NCI-H526 (cell line): ENCODE measurements around the gene USHBP1.

Experiments
- DNase-seq, 2 experiments: peaks; one replicate each; lab custom pipeline; 2025; lab: John Stamatoyannopoulos, UW

USHBP1 gene, protein sequence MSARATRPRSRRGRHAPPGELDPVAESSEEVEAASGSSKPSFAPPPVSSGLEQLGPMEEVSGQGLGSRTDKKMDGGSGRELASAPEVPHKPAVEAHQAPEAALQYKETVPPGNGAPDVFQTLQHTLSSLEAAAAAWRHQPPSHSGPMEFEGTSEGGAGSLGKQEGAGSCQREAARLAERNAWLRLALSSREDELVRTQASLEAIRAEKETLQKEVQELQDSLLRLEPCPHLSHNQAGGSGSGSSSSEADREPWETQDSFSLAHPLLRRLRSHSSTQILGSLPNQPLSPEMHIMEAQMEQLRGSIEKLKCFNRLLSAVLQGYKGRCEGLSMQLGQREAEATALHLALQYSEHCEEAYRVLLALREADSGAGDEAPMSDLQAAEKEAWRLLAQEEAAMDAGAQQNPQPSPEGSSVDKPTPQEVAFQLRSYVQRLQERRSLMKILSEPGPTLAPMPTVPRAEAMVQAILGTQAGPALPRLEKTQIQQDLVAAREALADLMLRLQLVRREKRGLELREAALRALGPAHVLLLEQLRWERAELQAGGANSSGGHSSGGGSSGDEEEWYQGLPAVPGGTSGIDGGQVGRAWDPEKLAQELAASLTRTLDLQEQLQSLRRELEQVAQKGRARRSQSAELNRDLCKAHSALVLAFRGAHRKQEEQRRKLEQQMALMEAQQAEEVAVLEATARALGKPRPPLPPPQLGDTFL

DNA sequence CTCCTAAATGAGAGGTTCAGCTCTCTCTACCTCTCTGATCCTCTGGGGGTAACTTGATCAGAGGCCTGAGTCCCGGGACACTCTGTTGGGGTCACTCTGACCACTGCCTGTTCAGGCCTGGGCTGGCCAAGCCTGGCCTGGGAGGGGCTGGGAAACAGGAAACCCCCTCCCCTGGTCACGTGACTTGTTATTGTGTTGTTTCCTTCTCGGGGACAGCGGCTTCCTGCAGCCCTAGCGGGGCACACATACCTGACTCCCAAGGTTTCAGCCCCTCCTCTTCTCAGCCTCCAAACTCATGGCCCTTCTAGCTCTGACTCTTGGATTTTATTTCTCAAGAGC lies at the start of gene USHBP1:
USHBP1 (minus strand) TSS at position 105 of the 339 bp plus-strand sequence. CDS start 446 bp downstream, outside the sequence.
- no peak for DNase-seq

DNA sequence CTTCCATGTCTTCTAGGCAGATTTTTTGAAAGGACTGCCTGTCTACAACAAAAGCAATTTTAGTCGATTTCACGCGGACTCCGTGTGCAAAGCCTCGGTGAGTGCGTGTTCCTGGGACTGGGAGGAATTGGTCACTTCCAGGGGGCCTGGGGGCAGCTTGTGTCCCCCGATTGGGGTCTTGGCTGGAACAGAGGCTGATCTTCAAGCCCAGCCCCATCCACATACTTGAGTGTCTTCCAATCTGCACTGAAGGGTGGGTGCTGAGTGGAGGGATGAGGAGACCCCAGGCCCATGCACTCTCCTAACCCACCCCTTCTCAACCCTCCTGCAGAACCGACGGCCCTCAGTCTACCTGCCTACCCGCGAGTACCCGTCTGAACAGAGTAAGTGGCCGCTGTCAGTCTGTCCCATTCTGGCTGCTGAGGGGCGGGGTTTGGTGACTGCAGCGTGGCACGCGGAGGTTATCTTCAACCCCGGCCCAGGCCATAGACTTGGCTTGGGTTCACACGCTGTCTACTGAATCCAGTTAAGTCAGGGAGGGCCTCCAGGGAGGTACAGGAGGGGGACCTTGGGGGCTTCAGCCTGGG lies 49.6 kb upstream of the USHBP1 start:
- DNase-seq, result no peak

- DNase-seq, result no peak
These were observed 47.9 kb upstream of the USHBP1 start for GRCh38 chr19:17312189-17313113.

DNA sequence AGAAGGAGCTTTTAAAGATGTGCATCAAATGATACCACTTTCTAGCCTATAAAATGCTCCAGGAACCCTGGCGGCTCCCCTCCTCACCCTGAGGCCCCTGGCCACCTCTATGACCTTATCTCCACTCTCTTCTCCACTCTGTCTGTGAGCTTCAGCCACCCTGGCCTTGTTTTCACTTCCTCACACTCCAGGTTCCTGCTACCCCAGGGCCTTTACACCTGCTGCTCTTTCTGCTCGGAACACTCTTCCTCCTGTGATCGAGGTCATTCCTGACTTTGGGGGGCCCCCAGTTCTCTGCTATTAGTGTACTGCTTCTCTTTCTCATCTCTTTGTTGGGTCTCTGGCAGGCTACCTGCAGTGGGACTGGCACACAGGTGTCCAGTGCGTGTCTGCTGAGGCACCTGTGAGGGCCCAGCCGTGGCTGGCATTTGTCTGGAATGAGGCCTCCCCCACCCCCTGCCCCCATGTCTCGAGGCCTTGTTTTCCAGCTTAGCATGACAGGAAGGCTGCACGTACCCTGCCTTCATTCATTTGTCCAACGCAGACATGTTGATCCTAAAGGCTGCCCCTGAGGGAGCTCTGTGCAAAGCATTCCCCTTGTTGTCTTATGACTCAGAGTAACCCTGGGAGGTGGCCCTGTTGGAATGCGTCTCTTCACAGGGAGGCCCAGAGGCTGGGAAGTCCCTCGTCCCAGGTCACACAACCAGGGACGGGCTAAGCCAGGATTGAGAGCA lies 47.1 kb upstream of the USHBP1 start:
- DNase-seq, result no peak

GRCh38 chr19:17309965-17310461 lies 45.5 kb upstream of the USHBP1 start:
- no peak for DNase-seq

DNA sequence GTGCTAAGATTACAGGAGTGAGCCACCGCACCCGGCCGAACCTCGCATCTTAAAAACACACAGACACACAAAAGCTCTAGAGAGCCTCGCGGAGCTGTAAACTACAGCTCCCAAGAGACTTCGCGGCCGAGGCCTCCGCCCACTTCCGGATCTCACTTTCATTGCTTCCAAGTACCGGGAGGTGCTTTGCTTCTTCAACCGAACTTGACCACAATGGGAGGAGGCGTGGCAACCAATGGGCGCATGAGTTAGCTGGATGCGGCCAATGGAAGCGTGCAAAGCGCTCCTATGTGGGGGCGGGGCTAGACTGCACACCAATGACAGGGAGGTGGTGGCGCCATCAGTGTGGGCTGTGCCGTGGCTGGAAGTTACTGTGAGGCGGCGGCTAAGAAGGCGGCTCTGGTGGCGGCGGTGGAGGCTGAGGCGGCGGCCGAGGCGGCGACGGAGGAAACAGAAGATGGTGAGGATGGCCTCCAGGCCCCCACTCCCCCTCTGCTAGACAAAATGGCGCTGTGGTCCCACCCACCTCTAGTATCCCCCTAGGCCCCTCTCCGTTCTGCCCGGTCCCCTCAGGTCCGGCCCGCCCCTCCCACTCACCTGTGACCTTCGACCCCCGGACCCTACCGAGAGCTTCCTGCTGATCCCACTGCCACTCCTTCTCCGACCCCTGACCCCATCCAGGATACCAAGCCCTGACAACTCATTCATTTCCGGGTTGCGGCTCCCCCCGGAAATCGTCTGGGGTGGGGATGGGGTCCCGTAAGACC lies 44.8 kb upstream of the USHBP1 start, which contains the start of gene DDA1:
DDA1 (plus strand) TSS at position 366 of the 767 bp plus-strand sequence; CDS start at position 458, 92 bp downstream.
- peak; percentile 97 to 99 for DNase-seq

DNA sequence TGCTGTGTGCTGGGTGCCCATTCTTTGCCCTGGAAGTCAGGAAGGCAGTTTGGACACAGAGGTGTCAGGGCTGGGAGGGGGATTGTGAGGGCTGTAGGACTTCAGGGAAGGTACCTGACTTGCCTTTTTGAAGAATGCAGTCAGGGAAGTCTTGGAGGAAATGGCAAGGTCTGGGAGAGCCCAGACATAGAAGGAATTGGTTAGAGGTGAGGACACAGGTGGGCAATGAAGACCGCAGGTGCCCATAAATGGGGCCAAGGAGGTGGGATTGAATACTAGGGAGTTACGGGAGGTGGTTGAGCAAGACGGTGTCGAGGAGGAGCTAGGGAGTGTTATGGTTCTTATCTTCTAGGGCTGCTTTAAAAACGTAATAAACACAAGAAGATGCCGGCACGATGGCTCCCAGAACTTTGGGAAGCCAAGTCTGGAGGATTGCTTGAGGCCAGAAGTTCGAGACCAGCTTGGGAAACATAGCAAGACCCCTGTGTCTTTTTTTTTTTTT lies 43.4 kb upstream of the USHBP1 start:
- DNase-seq, result no peak

- DNase-seq, result no peak
These were observed 41.8 kb upstream of the USHBP1 start for GRCh38 chr19:17306285-17306714.

GRCh38 chr19:17305517-17306284 lies 41.2 kb upstream of the USHBP1 start, which contains the start of gene MRPL34:
Gene MRPL34 (plus strand): TSS chr19:17305872. CDS start chr19:17305893, 21 bp downstream.
- DNase-seq, result peak; percentile 96 to 97

DNA sequence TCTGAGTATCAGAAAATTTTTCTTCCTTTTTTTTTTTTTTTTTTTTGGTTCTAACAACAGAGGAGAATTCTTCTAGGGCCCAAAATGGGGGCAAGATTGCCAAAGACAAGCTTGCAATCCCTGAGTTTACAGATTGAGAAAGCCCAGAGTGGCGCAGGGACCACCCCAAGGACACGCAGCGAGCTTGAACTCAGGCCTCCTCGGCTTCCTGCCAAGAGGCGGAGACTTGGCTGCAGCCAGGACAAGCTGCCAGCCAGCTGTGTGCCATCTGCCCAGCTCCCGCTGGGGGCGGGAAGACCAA lies 40.6 kb upstream of the USHBP1 start:
- no peak for DNase-seq

- no peak for DNase-seq
These were observed 40.1 kb upstream of the USHBP1 start for GRCh38 chr19:17304386-17305215.

GRCh38 chr19:17303940-17304267 lies 39.4 kb upstream of the USHBP1 start:
- no peak for DNase-seq

DNA sequence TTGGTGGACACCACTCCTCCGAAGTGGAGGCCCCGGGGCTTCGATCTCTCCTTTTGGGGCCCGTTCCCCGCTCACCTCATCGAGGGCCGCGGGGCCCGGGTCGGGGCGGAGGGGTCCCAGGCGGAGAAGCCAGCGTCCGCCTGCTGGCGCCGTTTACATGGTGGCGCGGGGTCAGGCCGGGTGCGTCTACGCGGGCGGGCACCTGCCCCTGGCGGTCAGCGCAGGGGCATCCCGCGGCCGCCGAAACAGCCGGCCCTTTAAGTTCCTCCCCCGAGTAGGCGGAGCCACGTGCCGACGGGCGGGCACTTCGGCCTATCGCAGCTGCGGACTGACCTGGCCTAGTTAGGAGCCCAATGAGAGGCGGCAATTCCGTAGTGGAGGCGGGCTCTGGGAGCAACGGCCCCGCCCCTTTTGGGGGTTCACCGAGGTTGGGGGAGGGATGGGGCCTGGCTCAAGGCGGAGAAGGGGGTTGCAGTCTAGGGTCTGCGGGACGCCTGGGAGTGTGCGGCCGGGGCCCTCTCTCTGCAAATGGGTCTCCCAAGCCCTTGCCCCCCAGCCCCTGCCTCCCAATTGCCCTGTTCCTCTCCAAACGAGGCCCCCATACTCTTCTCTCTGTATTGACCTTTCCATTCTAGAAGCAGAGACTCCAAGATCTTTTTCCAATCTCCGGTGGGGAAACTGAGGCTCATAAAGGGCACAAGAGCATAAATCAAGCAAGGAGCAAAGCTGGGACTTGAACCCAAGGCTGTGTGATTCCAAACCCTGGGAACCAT lies 38.8 kb upstream of the USHBP1 start, which contains the start of gene ABHD8:
ABHD8 (minus strand) TSS at position 259 of the 773 bp plus-strand sequence. CDS start 1,809 bp downstream, outside the sequence.
- DNase-seq, result peak; percentile 63 to 92

- peak; percentile 80 to 82 for DNase-seq
These were observed 38.0 kb upstream of the USHBP1 start for GRCh38 chr19:17302391-17303166.

DNA sequence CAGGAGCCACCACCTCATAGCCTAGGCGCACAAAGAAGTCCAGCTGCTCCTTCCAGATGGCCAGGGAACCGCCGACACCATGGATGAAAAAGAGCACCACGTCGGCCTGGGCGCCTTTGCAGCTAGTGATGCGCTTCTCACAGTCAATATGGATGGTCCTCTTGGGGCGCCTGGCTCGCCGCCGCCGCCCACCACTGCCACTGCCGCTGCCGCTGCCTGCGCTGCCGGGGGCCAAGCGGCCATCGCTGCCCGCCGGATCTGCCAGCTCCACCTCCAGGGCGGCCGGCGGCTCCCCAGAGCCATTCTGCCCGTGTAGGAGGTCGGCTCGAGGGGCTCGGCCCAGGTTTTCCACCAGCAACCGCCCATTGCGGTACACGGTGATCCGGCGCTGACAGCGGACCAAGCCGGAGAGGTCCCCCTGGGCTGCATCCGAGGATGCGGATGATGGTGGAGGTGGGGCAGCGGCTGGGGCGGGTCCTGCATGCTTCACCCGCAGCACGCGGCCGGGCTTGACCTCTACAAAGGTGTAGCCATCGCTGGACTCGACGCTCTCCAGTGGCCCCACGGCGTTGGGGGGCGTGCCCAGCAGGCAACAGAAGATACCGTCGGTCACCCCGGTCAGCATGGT lies 36.6 kb upstream of the USHBP1 start:
- DNase-seq, result no peak

GRCh38 chr19:17296976-17297375 lies 32.4 kb upstream of the USHBP1 start:
- DNase-seq, result no peak
